Measurements from ENCODE around the gene MYH3. TPM values are rescaled to one million over a fixed set of nuclear protein-coding genes. Genes with fewer than 3 reads are reported as not detected.

MYH3 gene
- total RNA-seq, result under 0.01 and 0.48 TPM in 2 replicates

GRCh38 chr17:10657148-10657547, at the start of gene MYH3:
Gene MYH3 (minus strand): TSS chr17:10657309. CDS start chr17:10655064, 2,245 bp downstream.

DNA sequence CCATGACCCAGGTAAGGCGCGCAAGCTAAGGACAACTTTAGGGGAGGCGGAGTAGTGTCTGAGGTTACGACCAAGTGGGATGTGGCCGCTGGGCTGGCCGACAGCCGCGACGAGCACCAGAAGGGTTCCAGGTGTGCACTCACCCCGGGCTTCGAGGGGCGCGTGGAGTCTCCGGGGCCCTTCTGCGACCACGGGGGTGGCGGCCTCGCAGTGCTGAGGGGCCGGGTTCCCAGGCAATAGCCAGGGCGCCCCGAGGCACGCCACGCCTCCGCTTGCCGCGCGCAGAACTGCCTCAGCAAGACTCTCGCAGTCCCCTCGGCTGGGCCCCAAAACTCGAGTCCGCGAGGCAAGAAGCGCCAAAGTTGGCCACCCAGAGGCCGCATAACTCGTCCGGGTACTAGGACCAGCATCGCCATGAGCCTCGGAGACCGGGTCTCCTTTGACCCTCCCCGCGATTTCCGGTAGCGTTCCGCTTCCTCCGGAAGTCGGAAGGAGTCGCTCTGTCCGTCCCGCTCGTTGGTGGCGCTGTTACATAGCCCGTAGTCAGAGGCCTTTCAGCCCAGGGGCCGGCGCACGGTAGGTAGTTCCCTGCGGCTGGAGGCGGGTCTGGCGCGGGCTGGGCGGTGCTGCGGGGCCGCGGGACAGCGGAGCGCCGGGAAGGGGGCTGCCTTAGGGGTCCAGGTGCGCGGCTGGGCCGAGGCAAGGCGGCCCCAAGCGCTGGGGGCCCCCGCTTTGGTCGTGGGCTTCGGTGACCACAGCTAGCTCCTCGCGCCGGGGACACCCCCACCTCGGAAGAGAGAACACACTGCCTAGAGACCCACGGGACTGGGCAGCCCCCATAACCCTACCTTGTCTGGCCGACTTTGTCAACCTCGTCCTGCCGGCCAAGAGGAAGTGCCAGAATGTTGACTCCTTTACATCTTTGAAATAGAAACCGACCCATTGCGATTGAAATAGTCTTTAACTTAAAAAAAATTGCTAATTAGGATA, 40.3 kb upstream of the MYH3 start, which contains the start of the genes ADPRM and SCO1:
TSS of gene ADPRM (plus strand) at position 503 of the 990 bp plus-strand sequence. CDS start 7,333 bp downstream, outside the sequence.
TSS of gene SCO1 (minus strand) at position 442 of the 990 bp plus-strand sequence. CDS start at position 416, 26 bp downstream.

Other genes with a start within 250 kb of the MYH3 start
- not detected in 2 replicates for gene MYH8, start 235.4 kb downstream of the MYH3 start, total RNA-seq
- not detected in 2 replicates for gene MYH4, start 187.8 kb downstream of the MYH3 start, total RNA-seq
- not detected in 2 replicates for gene MYH1, start 138.8 kb downstream of the MYH3 start, total RNA-seq
- gene MYH2, start 107.7 kb downstream of the MYH3 start, total RNA-seq, result not detected in 2 replicates
- gene SCO1, start 40.2 kb upstream of the MYH3 start, total RNA-seq, result 28.0 and 28.3 TPM in 2 replicates
- gene ADPRM, start 40.3 kb upstream of the MYH3 start, total RNA-seq, result 10.1 and 16.2 TPM in 2 replicates
- gene TMEM220, start 72.7 kb upstream of the MYH3 start, total RNA-seq, result 0.96 and 2.8 TPM in 2 replicates
- gene TMEM238L, start 146.8 kb upstream of the MYH3 start, total RNA-seq, result not detected in 2 replicates
- gene PIRT, start 180.8 kb upstream of the MYH3 start, total RNA-seq, result not detected in 2 replicates